Activated CD4-positive, alpha-beta T cell treated with anti-CD3 and anti-CD28 coated beads, Interleukin-10, Interleukin-2, amounts not matched to agents 100 ng/mL and 50 ng/mL, durations not matched to agents 16 hours and 8 hours (primary cell): ENCODE results near the gene TSC2.

Experiments used
- DNase-seq: peaks from one replicate; pipeline ENCODE4 v3.0.0-alpha.2; 2020

The TSC2 gene

GRCh38 chr16:2047330-2048115, at the start of gene TSC2, which contains the start of gene NTHL1:
TSS of gene TSC2 (plus strand) at chr16:2047985. CDS start at chr16:2048616, 631 bp downstream.
TSS of gene NTHL1 (minus strand) at chr16:2047834. CDS start at chr16:2047823, 11 bp downstream.
- DNase-seq = peak; percentile 98

GRCh38 chr16:1998360-1998835, 49.4 kb upstream of the TSC2 start:
- no peak for DNase-seq

GRCh38 chr16:1998852-1999801, 48.7 kb upstream of the TSC2 start:
- DNase-seq = no peak

- DNase-seq = no peak
Measured at GRCh38 chr16:1999866-2000514, 47.8 kb upstream of the TSC2 start.

- DNase-seq = no peak
Measured at GRCh38 chr16:2001035-2001434, 46.8 kb upstream of the TSC2 start.

- no peak for DNase-seq
Measured at GRCh38 chr16:2001456-2002355, 46.1 kb upstream of the TSC2 start.

- DNase-seq = no peak
Measured at GRCh38 chr16:2002406-2003230, 45.2 kb upstream of the TSC2 start.

- no peak for DNase-seq
Measured at GRCh38 chr16:2003231-2003826, 44.5 kb upstream of the TSC2 start.

GRCh38 chr16:2003827-2004641, 43.8 kb upstream of the TSC2 start:
- peak; percentile 93 for DNase-seq

- no peak for DNase-seq
Measured at GRCh38 chr16:2004795-2005517, 42.8 kb upstream of the TSC2 start.

- no peak for DNase-seq
Measured at GRCh38 chr16:2005646-2006045, 42.1 kb upstream of the TSC2 start.

GRCh38 chr16:2006317-2006716, 41.5 kb upstream of the TSC2 start:
- no peak for DNase-seq

GRCh38 chr16:2007081-2007836, 40.5 kb upstream of the TSC2 start:
- no peak for DNase-seq

GRCh38 chr16:2008009-2008526, 39.7 kb upstream of the TSC2 start:
- DNase-seq = peak; percentile 64

- peak; percentile 59 for DNase-seq
Measured at GRCh38 chr16:2008631-2009163, 39.1 kb upstream of the TSC2 start.

- peak; percentile 23 for DNase-seq
Measured at GRCh38 chr16:2009164-2009711, 38.5 kb upstream of the TSC2 start.
